Measurements from ENCODE around the gene STUB1.
"Not testable (repeated sequence)": the region's sequence is repeated elsewhere in the genome, so short reads cannot be mapped to it uniquely, and the experiment has no call there.

Gene STUB1

DNA sequence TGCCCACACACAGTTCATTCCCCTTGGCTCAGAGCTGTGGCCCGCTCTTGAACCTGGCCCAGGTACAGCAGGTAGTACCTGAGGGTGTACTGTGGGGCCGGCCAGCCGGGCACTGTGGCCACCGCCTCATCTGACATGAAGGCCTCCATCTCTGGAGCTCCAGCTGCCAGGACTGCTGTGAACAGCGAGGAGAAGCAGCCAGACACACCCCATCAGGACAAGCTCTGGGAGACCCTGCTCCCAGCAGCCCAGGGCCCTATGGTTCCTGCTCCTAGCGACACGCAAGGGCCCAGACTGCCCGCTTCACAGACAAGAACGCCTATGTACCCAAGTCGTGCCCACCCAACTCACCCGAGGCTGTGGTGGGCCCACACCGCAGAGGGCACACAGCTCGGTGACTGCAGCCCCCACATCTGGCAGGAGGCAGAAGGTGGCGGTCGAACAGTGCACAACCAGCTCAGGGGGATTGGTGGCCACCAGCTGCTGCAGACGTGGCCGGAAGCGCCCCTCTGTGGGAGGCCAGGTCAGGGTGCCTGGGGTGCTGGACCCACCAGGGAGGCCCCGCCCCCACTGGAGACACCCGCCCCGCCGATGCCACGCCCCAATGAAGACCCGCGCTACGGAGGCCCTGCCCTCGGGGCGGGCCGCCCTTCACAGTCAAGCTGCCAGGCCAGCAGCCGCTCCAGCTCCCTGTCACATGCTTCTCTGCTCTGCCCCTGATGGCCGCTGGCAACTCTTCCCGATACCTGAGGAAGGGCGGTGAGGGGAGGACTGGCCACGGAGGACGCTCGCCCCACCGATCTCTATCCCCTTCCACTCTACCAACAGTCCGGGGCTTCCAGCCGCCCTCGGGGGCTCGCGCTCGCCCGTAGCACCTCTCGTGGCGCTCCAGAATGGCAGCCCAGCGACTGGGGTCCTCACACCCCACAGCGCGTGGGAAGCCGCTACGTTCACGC lies 1.1 kb upstream of the STUB1 start:
- peak; percentile 61 for DNase-seq (ENCODE audit: low spot score)

DNA sequence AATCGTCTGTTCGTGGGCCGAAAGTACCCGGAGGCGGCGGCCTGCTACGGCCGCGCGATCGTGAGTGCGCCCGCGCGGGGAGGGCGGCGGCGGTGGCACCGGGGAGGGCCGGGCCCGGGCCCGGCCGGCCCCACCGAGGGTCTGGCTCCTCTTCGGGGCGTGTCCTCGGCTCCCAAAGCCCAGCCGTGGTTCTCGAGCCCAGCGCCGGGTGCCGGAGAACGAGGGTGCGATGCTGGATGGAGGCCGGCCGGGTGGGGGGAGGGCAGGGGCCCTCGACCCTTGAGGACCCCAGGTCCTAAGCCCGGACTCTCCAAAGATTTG lies 375 bp downstream of the STUB1 start:
- DNase-seq (ENCODE audit: low spot score), result no peak

- no peak for DNase-seq (ENCODE audit: low spot score)
Observed at GRCh38 chr16:680967-681745, 946 bp downstream of the STUB1 start.

DNA sequence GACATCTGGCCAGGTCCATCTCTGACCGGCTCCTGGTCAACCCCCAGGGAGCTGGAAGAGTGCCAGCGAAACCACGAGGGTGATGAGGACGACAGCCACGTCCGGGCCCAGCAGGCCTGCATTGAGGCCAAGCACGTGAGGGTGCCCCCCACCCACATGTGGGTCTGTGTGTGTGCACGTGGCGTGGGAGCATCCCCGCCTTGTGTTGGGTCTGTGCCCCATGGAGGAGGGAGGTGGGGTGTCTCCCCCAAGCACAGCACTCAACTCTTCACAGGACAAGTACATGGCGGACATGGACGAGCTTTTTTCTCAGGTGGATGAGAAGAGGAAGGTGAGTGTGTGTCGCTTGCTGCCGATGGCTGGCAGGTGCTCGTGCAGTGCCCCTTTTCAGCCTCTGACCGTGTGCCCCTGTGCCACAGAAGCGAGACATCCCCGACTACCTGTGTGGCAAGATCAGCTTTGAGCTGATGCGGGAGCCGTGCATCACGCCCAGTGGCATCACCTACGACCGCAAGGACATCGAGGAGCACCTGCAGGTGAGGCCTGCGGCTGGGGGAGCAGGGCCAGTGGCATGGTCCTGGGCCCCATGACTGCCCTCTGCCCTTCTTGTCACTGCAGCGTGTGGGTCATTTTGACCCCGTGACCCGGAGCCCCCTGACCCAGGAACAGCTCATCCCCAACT lies 1.7 kb downstream of the STUB1 start:
- no peak for DNase-seq (ENCODE audit: low spot score)

- DNase-seq (ENCODE audit: low spot score), result no peak
Observed at GRCh38 chr16:682493-683395, 2.5 kb downstream of the STUB1 start.

DNA sequence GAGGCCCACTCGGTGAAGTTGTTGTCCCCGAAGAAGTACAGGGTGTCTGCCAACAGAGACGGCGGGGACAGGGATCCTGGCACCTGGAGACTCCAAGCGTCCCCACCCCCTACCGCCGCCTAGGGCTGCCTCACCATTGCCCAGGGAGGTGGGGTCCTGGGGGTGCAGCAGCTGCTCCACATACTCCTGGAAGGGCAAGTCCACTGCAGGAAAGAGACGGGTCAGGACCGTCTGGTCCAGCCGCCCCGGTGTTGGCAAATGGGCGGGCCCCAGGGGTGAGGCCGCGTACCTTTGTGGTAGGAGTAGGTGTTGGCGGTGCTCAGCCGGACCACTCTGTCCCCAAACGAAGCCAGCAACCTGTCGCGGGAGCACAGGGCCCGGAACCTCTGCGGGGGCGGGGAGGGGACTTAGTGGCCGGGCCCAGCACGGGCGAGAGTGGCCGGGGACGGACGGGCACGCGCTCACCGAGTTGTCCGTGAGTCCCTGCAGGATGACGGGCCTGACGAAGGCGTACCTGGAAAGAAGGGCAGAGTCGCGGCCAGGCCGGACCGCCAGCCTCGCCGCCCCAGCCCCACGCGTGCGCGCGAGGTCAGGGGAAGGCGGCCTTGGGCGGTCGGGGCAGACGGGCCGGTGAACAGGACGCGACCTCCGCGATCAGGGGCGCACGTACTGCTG lies 3.3 kb downstream of the STUB1 start:
- no peak for DNase-seq (ENCODE audit: low spot score)

- peak; percentile 88 for DNase-seq (ENCODE audit: low spot score)
Observed at GRCh38 chr16:684071-684794, 4.0 kb downstream of the STUB1 start, which contains the start of gene JMJD8. TSS of gene JMJD8 (minus strand) at chr16:684334. CDS start at chr16:684319, 15 bp downstream.

DNA sequence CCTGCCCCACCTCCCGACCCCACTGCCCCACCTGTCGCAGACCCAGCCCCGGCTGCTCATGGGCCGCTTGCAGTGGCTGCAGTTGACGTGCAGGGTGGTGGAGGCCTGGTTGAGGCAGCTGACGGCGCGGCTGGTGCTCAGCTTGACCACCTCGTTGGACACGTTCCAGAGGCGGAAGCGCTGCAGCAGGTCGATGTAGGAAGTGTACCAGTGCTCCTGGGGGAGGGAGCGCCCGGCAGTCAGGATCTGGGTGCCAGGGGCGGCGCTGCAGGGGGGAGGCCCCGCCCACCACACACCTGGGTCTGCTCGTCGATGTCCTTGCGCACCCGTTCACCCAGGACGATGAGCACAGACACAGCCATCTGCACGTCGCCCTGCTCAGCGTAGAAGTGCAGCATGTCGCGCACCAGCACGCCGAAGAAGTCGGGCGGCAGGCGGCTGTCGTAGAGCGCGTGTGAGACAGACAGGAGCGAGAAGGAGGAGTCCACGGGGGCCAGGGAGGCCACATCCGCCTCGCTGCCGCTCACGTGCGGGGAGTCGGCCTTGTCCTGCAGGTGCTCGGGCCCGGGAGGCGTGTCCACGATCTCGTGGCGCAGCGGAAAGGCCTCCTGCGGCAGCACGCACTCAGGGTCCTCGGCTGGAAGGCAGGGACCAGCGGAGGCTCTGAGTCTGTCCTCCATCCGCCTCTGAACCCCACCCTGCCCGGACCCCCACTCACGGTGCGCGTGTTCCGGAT lies 4.9 kb downstream of the STUB1 start:
- no peak for DNase-seq (ENCODE audit: low spot score)

DNA sequence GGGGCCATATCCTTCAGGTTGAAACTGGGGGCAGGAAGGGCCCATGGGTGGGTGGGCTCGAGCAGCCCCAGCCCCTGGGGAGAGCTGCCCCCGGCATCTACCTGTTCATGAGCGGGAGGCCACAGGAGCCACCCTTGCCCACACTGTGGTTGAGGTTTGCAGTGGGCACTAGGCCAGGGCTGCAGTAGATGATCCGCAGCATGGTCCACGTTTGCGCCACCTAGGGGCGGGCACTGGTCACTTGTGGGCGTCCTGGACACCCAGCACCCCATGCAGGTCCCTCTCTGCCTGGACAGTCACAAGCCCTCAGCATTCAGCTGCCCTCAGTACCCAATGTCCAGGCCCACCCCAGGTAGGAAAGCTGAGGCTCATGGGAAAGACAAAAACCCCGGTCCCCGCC lies 5.8 kb downstream of the STUB1 start:
- no peak for DNase-seq (ENCODE audit: low spot score)

- no peak for DNase-seq (ENCODE audit: low spot score)
Observed at GRCh38 chr16:686459-687260, 6.5 kb downstream of the STUB1 start.

- no peak for DNase-seq (ENCODE audit: low spot score)
Observed at GRCh38 chr16:687499-687898, 7.3 kb downstream of the STUB1 start.

- no peak for DNase-seq (ENCODE audit: low spot score)
Observed at GRCh38 chr16:689175-689897, 9.1 kb downstream of the STUB1 start.

DNA sequence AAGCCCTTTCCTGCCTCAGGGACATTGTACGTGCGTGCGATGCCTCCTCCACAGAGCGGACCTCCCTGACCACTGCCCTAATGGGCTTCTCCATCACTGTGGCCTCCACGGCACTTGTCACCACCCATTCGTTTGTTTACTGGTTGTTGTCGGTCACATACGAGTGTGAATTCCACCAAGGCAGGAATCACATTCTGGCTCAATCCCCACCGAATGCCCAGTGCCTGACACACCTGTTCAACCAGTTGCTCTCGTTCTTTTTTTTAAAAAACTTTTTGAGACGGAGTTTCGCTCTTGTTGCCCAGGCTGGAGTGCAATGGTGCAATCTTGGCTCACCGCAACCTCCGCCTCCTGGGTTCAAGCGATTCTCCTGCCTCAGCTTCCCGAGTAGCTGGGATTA lies 11.0 kb downstream of the STUB1 start:
- DNase-seq (ENCODE audit: low spot score), result not testable (repeated sequence)

DNA sequence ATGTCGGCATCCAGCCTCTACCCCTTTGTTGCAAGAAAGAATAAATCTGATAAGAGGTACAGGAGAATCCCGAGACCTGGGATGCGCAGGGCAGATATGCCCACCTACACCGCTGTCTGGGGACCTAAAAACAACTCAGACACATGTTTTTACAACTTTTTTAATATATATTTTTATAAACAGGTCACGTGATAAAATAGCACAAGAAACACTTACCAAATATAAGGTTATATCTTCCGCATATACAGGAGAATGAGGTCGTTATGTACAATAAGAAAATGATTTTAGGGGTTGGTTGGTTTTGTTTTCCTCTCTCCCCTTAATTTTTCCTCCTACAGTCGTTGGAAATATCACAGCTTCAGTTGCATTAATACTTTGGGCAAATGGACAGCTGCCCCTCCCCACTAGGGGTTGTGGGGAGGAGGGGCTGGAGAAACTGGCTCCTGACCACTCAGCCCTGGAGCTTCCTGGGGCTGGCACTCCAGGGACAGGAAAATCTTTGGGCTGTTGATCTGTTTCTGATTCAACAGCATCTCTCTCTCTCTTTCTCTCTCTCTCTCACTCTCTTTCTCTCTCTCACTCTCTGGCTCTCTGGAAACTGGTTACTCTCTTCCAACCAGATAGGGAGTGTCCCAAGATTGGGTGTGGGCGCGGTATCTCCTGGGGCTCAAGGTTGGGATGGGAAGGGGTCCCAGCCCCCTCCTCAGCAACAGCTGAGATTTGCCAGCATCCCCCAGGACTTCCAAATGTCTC lies 12.3 kb downstream of the STUB1 start:
- no peak for DNase-seq (ENCODE audit: low spot score)

DNA sequence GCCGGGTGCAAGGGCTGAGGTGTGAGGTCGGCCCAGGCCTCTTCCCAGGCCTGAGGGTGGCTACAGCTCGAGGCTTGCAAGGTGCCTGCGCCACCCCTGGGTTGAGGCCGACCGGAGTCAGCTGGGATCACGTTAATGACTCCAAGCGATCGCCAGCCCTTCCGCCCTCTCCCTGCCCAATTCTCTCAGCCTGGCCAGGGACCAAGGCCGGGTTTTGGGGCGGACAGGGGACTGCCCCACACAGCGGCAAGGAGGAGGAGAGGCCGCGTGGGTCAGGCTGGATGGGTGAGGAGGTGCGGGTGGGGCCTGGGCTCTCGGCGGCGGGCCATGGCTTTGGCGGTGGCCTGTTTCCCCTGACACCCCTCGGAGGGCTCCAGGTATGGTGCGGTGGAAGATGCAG lies 13.2 kb downstream of the STUB1 start:
- no peak for DNase-seq (ENCODE audit: low spot score)

DNA sequence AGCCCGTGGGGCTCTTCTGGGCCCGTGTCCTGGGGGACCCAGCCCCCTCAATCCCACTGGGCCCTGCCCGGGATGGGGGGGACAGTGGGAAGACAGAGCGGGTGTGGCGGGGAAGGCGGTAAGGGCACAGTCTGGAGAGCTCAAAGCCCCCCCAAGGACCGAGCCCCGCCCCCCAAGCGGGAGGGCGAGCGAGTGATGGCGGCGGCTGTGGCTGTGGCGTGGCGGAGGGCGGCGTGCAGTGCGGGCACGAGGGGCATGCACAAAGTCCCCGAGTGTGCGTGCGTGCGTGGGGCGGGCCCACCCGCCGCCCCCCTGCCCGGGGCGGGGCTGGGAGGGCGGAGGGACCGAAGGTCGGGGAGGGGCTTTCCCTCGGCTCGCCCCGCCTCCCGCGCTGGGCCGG lies 13.6 kb downstream of the STUB1 start:
- no peak for DNase-seq (ENCODE audit: low spot score)

DNA sequence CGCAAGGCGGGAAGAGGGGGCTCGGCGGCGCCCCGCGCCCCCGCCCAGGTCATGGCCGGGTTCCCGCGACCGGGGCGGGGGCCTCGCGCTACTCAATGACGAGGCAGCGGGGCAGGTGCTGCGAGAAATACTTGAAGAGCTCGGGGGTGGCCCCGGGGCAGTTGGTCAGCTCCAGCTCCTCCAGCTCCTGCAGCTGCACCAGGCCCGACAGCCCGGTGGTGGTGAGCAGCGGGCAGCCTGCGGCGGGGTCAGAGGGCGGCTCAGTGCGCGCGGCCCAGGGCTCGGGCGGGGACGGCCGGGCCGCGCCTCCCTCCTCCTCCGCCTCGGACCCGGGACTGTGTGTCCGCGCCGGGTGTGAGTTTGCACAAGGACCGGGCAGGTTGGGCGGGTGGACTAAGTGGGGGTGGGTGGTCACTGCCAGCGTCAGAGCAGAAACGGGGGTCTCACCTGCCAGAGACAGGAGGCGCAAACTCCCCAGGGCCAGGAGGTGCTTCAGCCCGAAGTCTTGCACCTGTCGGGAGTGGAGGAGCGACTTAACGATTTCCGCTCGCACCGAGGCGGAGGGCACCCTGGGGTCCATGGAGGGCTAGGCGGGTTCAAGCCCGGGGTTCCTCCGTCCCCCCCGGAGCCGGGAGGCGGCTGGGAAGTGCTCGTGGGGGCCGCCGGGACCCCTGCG lies 14.1 kb downstream of the STUB1 start:
- no peak for DNase-seq (ENCODE audit: low spot score)
